ENCODE measurements around the gene FSIP1. TPM values are rescaled to one million over a fixed set of nuclear protein-coding genes. Genes with fewer than 3 reads are reported as not detected.

Gene FSIP1
- total RNA-seq, 2 donors from 2014 or later, result 0.67 to 1.7 TPM

GRCh38 chr15:39787479-39787878 is 4.8 kb upstream of the FSIP1 start:
- no peaks in the 10 kb centered on the region for H3K27me3 Mint-ChIP-seq
- no peaks in the 10 kb centered on the region for H3K9me3 ChIP-seq (ENCODE audit: control insufficient read depth, low read length, poor library complexity, severe bottlenecking)
- peaks cover 25% of the 10 kb centered on the region for H3K4me1 Mint-ChIP-seq
- no peak for ATAC-seq
- peak overlapping the region; percentile 39 for H3K27ac Mint-ChIP-seq
- H3K4me3 Mint-ChIP-seq, result no peak overlapping the region
- peaks cover 3% of the 10 kb centered on the region for H3K36me3 Mint-ChIP-seq (ENCODE audit: low read depth)
- DNase-seq, result no peak

- H3K4me3 Mint-ChIP-seq, result no peak overlapping the region
- H3K36me3 Mint-ChIP-seq (ENCODE audit: low read depth), result peaks cover 3% of the 10 kb centered on the region
These were observed 3.9 kb upstream of the FSIP1 start for GRCh38 chr15:39786447-39787056.

GRCh38 chr15:39785841-39786240 is 3.2 kb upstream of the FSIP1 start:
- Mint-ChIP-seq H3K27me3 (no peaks in the 10 kb centered on the region), H3K4me3 (no peak overlapping the region), H3K27ac (peak overlapping the region; percentile 39), H3K4me1 (peaks cover 36% of the 10 kb centered on the region), H3K36me3 (ENCODE audit: low read depth) (peaks cover 3% of the 10 kb centered on the region)
- H3K9me3 ChIP-seq (ENCODE audit: control insufficient read depth, low read length, poor library complexity, severe bottlenecking), result no peaks in the 10 kb centered on the region
- no peak for DNase-seq
- no peak for ATAC-seq

More at GRCh38 chr15:39786447-39787056, 3.9 kb upstream of the FSIP1 start:
- Mint-ChIP-seq H3K4me1 (peaks cover 31% of the 10 kb centered on the region), H3K27ac (peak overlapping the region; percentile 39), H3K27me3 (no peaks in the 10 kb centered on the region)
- DNase-seq (no peak), ATAC-seq (no peak)
- H3K9me3 ChIP-seq (ENCODE audit: control insufficient read depth, low read length, poor library complexity, severe bottlenecking), result no peaks in the 10 kb centered on the region

GRCh38 chr15:39785139-39785538 is 2.5 kb upstream of the FSIP1 start:
- Mint-ChIP-seq H3K4me3 (no peak overlapping the region), H3K27ac (peak overlapping the region; percentile 93), H3K4me1 (peaks cover 36% of the 10 kb centered on the region), H3K36me3 (ENCODE audit: low read depth) (peaks cover 3% of the 10 kb centered on the region), H3K27me3 (no peaks in the 10 kb centered on the region)
- no peaks in the 10 kb centered on the region for H3K9me3 ChIP-seq (ENCODE audit: control insufficient read depth, low read length, poor library complexity, severe bottlenecking)
- no peak for ATAC-seq
- DNase-seq, result no peak

GRCh38 chr15:39784638-39785037 is 2.0 kb upstream of the FSIP1 start:
- no peaks in the 10 kb centered on the region for H3K9me3 ChIP-seq (ENCODE audit: control insufficient read depth, low read length, poor library complexity, severe bottlenecking)
- H3K36me3 Mint-ChIP-seq (ENCODE audit: low read depth), result peaks cover 3% of the 10 kb centered on the region
- DNase-seq (no peak), ATAC-seq (no peak)
- H3K27me3 Mint-ChIP-seq, result no peaks in the 10 kb centered on the region
- H3K27ac Mint-ChIP-seq, result peak overlapping the region; percentile 93
- peaks cover 36% of the 10 kb centered on the region for H3K4me1 Mint-ChIP-seq
- peak overlapping the region; percentile 57 for H3K4me3 Mint-ChIP-seq

- ATAC-seq (no peak), DNase-seq (no peak)
- H3K9me3 ChIP-seq (ENCODE audit: control insufficient read depth, low read length, poor library complexity, severe bottlenecking), result no peaks in the 10 kb centered on the region
- Mint-ChIP-seq H3K4me1 (peaks cover 36% of the 10 kb centered on the region), H3K4me3 (peak overlapping the region; percentile 96), H3K36me3 (ENCODE audit: low read depth) (peaks cover 3% of the 10 kb centered on the region), H3K27me3 (no peaks in the 10 kb centered on the region), H3K27ac (peak overlapping the region; percentile 93)
These were observed 1.5 kb upstream of the FSIP1 start for GRCh38 chr15:39784125-39784524.

- H3K36me3 Mint-ChIP-seq (ENCODE audit: low read depth), result peaks cover 3% of the 10 kb centered on the region
- peaks cover 36% of the 10 kb centered on the region for H3K4me1 Mint-ChIP-seq
- peak overlapping the region; percentile 93 for H3K27ac Mint-ChIP-seq
- ATAC-seq (no peak), DNase-seq (no peak)
- peak overlapping the region; percentile 96 for H3K4me3 Mint-ChIP-seq
- no peaks in the 10 kb centered on the region for H3K9me3 ChIP-seq (ENCODE audit: control insufficient read depth, low read length, poor library complexity, severe bottlenecking)
- no peaks in the 10 kb centered on the region for H3K27me3 Mint-ChIP-seq
These were observed 691 bp upstream of the FSIP1 start for GRCh38 chr15:39783244-39783820.

GRCh38 chr15:39781967-39782302 is 706 bp downstream of the FSIP1 start:
- Mint-ChIP-seq H3K36me3 (ENCODE audit: low read depth) (peaks cover 6% of the 10 kb centered on the region), H3K27ac (peak overlapping the region; percentile 93), H3K27me3 (no peaks in the 10 kb centered on the region), H3K4me1 (peaks cover 38% of the 10 kb centered on the region), H3K4me3 (peak overlapping the region; percentile 96)
- ATAC-seq, result no peak
- no peaks in the 10 kb centered on the region for H3K9me3 ChIP-seq (ENCODE audit: control insufficient read depth, low read length, poor library complexity, severe bottlenecking)
- no peak for DNase-seq

GRCh38 chr15:39781147-39781966 is 1.3 kb downstream of the FSIP1 start:
- H3K4me3 Mint-ChIP-seq, result no peak overlapping the region
- peak overlapping the region; percentile 93 for H3K27ac Mint-ChIP-seq
- no peak for ATAC-seq
- H3K4me1 Mint-ChIP-seq, result peaks cover 35% of the 10 kb centered on the region
- H3K9me3 ChIP-seq (ENCODE audit: control insufficient read depth, low read length, poor library complexity, severe bottlenecking), result no peaks in the 10 kb centered on the region
- peaks cover 6% of the 10 kb centered on the region for H3K36me3 Mint-ChIP-seq (ENCODE audit: low read depth)
- no peaks in the 10 kb centered on the region for H3K27me3 Mint-ChIP-seq
- no peak for DNase-seq

- H3K9me3 ChIP-seq (ENCODE audit: control insufficient read depth, low read length, poor library complexity, severe bottlenecking), result no peaks in the 10 kb centered on the region
- DNase-seq (no peak), ATAC-seq (no peak)
- H3K4me1 Mint-ChIP-seq, result peaks cover 23% of the 10 kb centered on the region
- H3K4me3 Mint-ChIP-seq, result no peak overlapping the region
- H3K27ac Mint-ChIP-seq, result no peak overlapping the region
- no peaks in the 10 kb centered on the region for H3K27me3 Mint-ChIP-seq
- peaks cover 3% of the 10 kb centered on the region for H3K36me3 Mint-ChIP-seq (ENCODE audit: low read depth)
These were observed 4.6 kb downstream of the FSIP1 start for GRCh38 chr15:39778021-39778420.

- DNase-seq, result no peak
These were observed 5.1 kb downstream of the FSIP1 start for GRCh38 chr15:39777496-39777895.

GRCh38 chr15:39776068-39776467 is 6.6 kb downstream of the FSIP1 start:
- H3K9me3 ChIP-seq (ENCODE audit: control insufficient read depth, low read length, poor library complexity, severe bottlenecking), result no peaks in the 10 kb centered on the region
- H3K27me3 Mint-ChIP-seq, result no peaks in the 10 kb centered on the region
- ATAC-seq, result no peak
- H3K4me3 Mint-ChIP-seq, result no peak overlapping the region
- peaks cover 3% of the 10 kb centered on the region for H3K36me3 Mint-ChIP-seq (ENCODE audit: low read depth)
- no peak for DNase-seq
- peaks cover 16% of the 10 kb centered on the region for H3K4me1 Mint-ChIP-seq
- H3K27ac Mint-ChIP-seq, result no peak overlapping the region

More at GRCh38 chr15:39777496-39777895, 5.1 kb downstream of the FSIP1 start:
- peaks cover 3% of the 10 kb centered on the region for H3K36me3 Mint-ChIP-seq (ENCODE audit: low read depth)
- no peak overlapping the region for H3K27ac Mint-ChIP-seq
- no peak for ATAC-seq
- H3K9me3 ChIP-seq (ENCODE audit: control insufficient read depth, low read length, poor library complexity, severe bottlenecking), result no peaks in the 10 kb centered on the region
- no peak overlapping the region for H3K4me3 Mint-ChIP-seq
- no peaks in the 10 kb centered on the region for H3K27me3 Mint-ChIP-seq
- H3K4me1 Mint-ChIP-seq, result peaks cover 21% of the 10 kb centered on the region

GRCh38 chr15:39774688-39775267 is 7.9 kb downstream of the FSIP1 start:
- H3K27me3 Mint-ChIP-seq, result no peaks in the 10 kb centered on the region
- ATAC-seq, result peak; percentile 95
- peak overlapping the region; percentile 50 for H3K4me3 Mint-ChIP-seq
- H3K36me3 Mint-ChIP-seq (ENCODE audit: low read depth), result peaks cover 3% of the 10 kb centered on the region
- H3K4me1 Mint-ChIP-seq, result peaks cover 15% of the 10 kb centered on the region
- DNase-seq, result peak in 2 of 3 donors; percentile 16 to 23
- no peak overlapping the region for H3K27ac Mint-ChIP-seq
- no peaks in the 10 kb centered on the region for H3K9me3 ChIP-seq (ENCODE audit: control insufficient read depth, low read length, poor library complexity, severe bottlenecking)
